ENCODE data around the gene PPIF. TPM values are rescaled to one million over a fixed set of nuclear protein-coding genes. Genes with fewer than 3 reads are reported as not detected.

Gene PPIF
- total RNA-seq, 1 experiment from 2014 or later: 59.0 TPM

- H3K36me3 ChIP-seq (ENCODE audit: control insufficient read depth, insufficient read depth, low read length): no peaks in the 10 kb centered on the region
- no peaks in the 10 kb centered on the region for H3K27me3 ChIP-seq (ENCODE audit: control insufficient read depth, insufficient read depth, low read length)
- no TSS peak for BruUV-seq (replicated peaks)
- H3K4me1 ChIP-seq (ENCODE audit: control insufficient read depth, insufficient read depth, low read length): no peaks in the 10 kb centered on the region
- intact Hi-C loops (cut with micrococcal nuclease; ENCODE audit: unreplicated experiment) (no loop called here), in situ Hi-C loops (cut with HindIII; ENCODE audit: low pct_unique_long_range_greater_than_20kb, low sequenced_read_pairs) (no loop called here)
- ChIA-PET POLR2A (interaction anchor here (0.7 kb wide), 1 partner anchor 56 kb away, joined by 5 read pairs; no protein-coding TSS in a partner anchor), CTCF (interaction anchor here (0.6 kb wide), 1 partner anchor 63 kb away, joined by 3 read pairs; no protein-coding TSS in a partner anchor)
- TF ChIP-seq POLR2AphosphoS5 (IDR thresholded peaks at IDR 0.05; ENCODE audit: low read depth, low read length) (no peak), SIN3A (IDR thresholded peaks at IDR 0.05; ENCODE audit: borderline replicate concordance, insufficient read depth, low read depth, low read length) (no peak), TCF7L2 (IDR thresholded peaks at IDR 0.05; ENCODE audit: low read depth, low read length) (no peak), CTCF (IDR thresholded peaks at IDR 0.05) (no peak)
- TF ChIP-seq, protein P1, sequence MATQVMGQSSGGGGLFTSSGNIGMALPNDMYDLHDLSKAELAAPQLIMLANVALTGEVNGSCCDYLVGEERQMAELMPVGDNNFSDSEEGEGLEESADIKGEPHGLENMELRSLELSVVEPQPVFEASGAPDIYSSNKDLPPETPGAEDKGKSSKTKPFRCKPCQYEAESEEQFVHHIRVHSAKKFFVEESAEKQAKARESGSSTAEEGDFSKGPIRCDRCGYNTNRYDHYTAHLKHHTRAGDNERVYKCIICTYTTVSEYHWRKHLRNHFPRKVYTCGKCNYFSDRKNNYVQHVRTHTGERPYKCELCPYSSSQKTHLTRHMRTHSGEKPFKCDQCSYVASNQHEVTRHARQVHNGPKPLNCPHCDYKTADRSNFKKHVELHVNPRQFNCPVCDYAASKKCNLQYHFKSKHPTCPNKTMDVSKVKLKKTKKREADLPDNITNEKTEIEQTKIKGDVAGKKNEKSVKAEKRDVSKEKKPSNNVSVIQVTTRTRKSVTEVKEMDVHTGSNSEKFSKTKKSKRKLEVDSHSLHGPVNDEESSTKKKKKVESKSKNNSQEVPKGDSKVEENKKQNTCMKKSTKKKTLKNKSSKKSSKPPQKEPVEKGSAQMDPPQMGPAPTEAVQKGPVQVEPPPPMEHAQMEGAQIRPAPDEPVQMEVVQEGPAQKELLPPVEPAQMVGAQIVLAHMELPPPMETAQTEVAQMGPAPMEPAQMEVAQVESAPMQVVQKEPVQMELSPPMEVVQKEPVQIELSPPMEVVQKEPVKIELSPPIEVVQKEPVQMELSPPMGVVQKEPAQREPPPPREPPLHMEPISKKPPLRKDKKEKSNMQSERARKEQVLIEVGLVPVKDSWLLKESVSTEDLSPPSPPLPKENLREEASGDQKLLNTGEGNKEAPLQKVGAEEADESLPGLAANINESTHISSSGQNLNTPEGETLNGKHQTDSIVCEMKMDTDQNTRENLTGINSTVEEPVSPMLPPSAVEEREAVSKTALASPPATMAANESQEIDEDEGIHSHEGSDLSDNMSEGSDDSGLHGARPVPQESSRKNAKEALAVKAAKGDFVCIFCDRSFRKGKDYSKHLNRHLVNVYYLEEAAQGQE (IDR thresholded peaks at IDR 0.05; ENCODE audit: insufficient read depth in 1 of 2, low read depth in 2 of 2, low read length in 1 of 2): no peak
- ATAC-seq (no peak), DNase-seq (ENCODE audit: low read depth, low spot score) (no peak)
- H3K4me3 ChIP-seq (ENCODE audit: low read depth in 2 of 2, low read length in 2 of 2): no peak overlapping the region
- H3K27ac ChIP-seq (ENCODE audit: low read length): no peak overlapping the region
- H3K9me3 ChIP-seq (ENCODE audit: control insufficient read depth, insufficient read depth, low read depth, low read length): no peaks in the 10 kb centered on the region; the same call in 1 of the 2 replicates
Measured at GRCh38 chr10:79334573-79334972, 12.7 kb upstream of the PPIF start.

- DNase-seq (ENCODE audit: low read depth, low spot score) (no peak), ATAC-seq (no peak)
- intact Hi-C loops (cut with micrococcal nuclease; ENCODE audit: unreplicated experiment) (no loop called here), in situ Hi-C loops (cut with HindIII; ENCODE audit: low pct_unique_long_range_greater_than_20kb, low sequenced_read_pairs) (no loop called here)
- Histone ChIP-seq H3K4me3 (ENCODE audit: low read depth in 2 of 2, low read length in 2 of 2) (no peak overlapping the region), H3K27ac (ENCODE audit: low read length) (no peak overlapping the region), H3K27me3 (ENCODE audit: control insufficient read depth, insufficient read depth, low read length) (no peaks in the 10 kb centered on the region), H3K36me3 (ENCODE audit: control insufficient read depth, insufficient read depth, low read length) (no peaks in the 10 kb centered on the region), H3K4me1 (ENCODE audit: control insufficient read depth, insufficient read depth, low read length) (no peaks in the 10 kb centered on the region), H3K9me3 (ENCODE audit: control insufficient read depth, insufficient read depth, low read depth, low read length) (no peaks in the 10 kb centered on the region; the same call in 1 of the 2 replicates)
- ChIA-PET CTCF (no interaction called here), POLR2A (interaction anchor here (0.7 kb wide), 1 partner anchor 56 kb away, joined by 5 read pairs; no protein-coding TSS in a partner anchor)
- no TSS peak for BruUV-seq (replicated peaks)
- TF ChIP-seq, protein P1 (IDR thresholded peaks at IDR 0.05; ENCODE audit: insufficient read depth in 1 of 2, low read depth in 2 of 2, low read length in 1 of 2): no peak
- TF ChIP-seq SIN3A (IDR thresholded peaks at IDR 0.05; ENCODE audit: borderline replicate concordance, insufficient read depth, low read depth, low read length) (no peak), TCF7L2 (IDR thresholded peaks at IDR 0.05; ENCODE audit: low read depth, low read length) (no peak), CTCF (IDR thresholded peaks at IDR 0.05) (no peak), POLR2AphosphoS5 (IDR thresholded peaks at IDR 0.05; ENCODE audit: low read depth, low read length) (no peak)
Measured at GRCh38 chr10:79335094-79335469, 12.2 kb upstream of the PPIF start.

All from Panc1 (cell line).